HG03135 (cell line): ENCODE measurements around the gene ACP3.
"Not testable (repeated sequence)": the region's sequence is repeated elsewhere in the genome, so short reads cannot be mapped to it uniquely, and the experiment has no call there.

Experiments used
- ATAC-seq: cut with Tn5 transposase; IDR thresholded peaks from one replicate; pipeline ENCODE4 v1.9.1; 2021; ENCODE audit warnings: mild to moderate bottlenecking, moderate library complexity; ENCODE audit not compliant: unreplicated experiment

The ACP3 gene

GRCh38 chr3:132317229-132317948 lies at the start of gene ACP3:
TSS of gene ACP3 (plus strand) at chr3:132317407. CDS start at chr3:132317457, 50 bp downstream.
- ATAC-seq = peak; percentile 49

GRCh38 chr3:132268956-132269355 lies 48.3 kb upstream of the ACP3 start:
- ATAC-seq = no peak

GRCh38 chr3:132273036-132273435 lies 44.2 kb upstream of the ACP3 start:
- ATAC-seq = no peak

GRCh38 chr3:132276228-132276906 lies 40.8 kb upstream of the ACP3 start:
- no peak for ATAC-seq

- no peak for ATAC-seq
Observed at GRCh38 chr3:132279030-132279429, 38.2 kb upstream of the ACP3 start.

GRCh38 chr3:132283440-132283839 lies 33.8 kb upstream of the ACP3 start:
- ATAC-seq = no peak

- ATAC-seq = no peak
Observed at GRCh38 chr3:132283916-132284405, 33.2 kb upstream of the ACP3 start.

GRCh38 chr3:132284781-132285619 lies 32.2 kb upstream of the ACP3 start:
- no peak for ATAC-seq

- ATAC-seq = no peak
Observed at GRCh38 chr3:132285620-132285945, 31.6 kb upstream of the ACP3 start.

- no peak for ATAC-seq
Observed at GRCh38 chr3:132286035-132286434, 31.2 kb upstream of the ACP3 start.

- no peak for ATAC-seq
Observed at GRCh38 chr3:132288357-132288756, 28.9 kb upstream of the ACP3 start.

- ATAC-seq = no peak
Observed at GRCh38 chr3:132289316-132289715, 27.9 kb upstream of the ACP3 start.

- no peak for ATAC-seq
Observed at GRCh38 chr3:132290833-132291232, 26.4 kb upstream of the ACP3 start.

GRCh38 chr3:132292042-132292441 lies 25.2 kb upstream of the ACP3 start:
- no peak for ATAC-seq

- ATAC-seq = no peak
Observed at GRCh38 chr3:132293251-132293650, 24.0 kb upstream of the ACP3 start.

- no peak for ATAC-seq
Observed at GRCh38 chr3:132294906-132295305, 22.3 kb upstream of the ACP3 start.

GRCh38 chr3:132303336-132304201 lies 13.6 kb upstream of the ACP3 start:
- not testable (repeated sequence) for ATAC-seq

- not testable (repeated sequence) for ATAC-seq
Observed at GRCh38 chr3:132304351-132304750, 12.9 kb upstream of the ACP3 start.

- ATAC-seq = not testable (repeated sequence)
Observed at GRCh38 chr3:132310057-132310456, 7.2 kb upstream of the ACP3 start.

- ATAC-seq = no peak
Observed at GRCh38 chr3:132311316-132311715, 5.9 kb upstream of the ACP3 start.

- ATAC-seq = no peak
Observed at GRCh38 chr3:132311841-132312240, 5.4 kb upstream of the ACP3 start.
